ENCODE measurements around the gene ACVR2A.

- TF ChIP-seq, protein P1, sequence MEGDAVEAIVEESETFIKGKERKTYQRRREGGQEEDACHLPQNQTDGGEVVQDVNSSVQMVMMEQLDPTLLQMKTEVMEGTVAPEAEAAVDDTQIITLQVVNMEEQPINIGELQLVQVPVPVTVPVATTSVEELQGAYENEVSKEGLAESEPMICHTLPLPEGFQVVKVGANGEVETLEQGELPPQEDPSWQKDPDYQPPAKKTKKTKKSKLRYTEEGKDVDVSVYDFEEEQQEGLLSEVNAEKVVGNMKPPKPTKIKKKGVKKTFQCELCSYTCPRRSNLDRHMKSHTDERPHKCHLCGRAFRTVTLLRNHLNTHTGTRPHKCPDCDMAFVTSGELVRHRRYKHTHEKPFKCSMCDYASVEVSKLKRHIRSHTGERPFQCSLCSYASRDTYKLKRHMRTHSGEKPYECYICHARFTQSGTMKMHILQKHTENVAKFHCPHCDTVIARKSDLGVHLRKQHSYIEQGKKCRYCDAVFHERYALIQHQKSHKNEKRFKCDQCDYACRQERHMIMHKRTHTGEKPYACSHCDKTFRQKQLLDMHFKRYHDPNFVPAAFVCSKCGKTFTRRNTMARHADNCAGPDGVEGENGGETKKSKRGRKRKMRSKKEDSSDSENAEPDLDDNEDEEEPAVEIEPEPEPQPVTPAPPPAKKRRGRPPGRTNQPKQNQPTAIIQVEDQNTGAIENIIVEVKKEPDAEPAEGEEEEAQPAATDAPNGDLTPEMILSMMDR (optimal IDR thresholded peaks at IDR 0.05 in 1 of 3, IDR thresholded peaks at IDR 0.05 in 1 of 3, conservative IDR thresholded peaks at IDR 0.05 in 1 of 3; ENCODE audit: extremely low read depth in 1 of 3, insufficient read depth in 2 of 3, low read length in 3 of 3): no peak
- no peak for TF ChIP-seq EZH2 (IDR thresholded peaks at IDR 0.05; ENCODE audit: low read length)
These were observed 79.0 kb downstream of the ACVR2A start for GRCh38 chr2:147923846-147924245.
